ENCODE measurements around the gene TRAM2.

DNA sequence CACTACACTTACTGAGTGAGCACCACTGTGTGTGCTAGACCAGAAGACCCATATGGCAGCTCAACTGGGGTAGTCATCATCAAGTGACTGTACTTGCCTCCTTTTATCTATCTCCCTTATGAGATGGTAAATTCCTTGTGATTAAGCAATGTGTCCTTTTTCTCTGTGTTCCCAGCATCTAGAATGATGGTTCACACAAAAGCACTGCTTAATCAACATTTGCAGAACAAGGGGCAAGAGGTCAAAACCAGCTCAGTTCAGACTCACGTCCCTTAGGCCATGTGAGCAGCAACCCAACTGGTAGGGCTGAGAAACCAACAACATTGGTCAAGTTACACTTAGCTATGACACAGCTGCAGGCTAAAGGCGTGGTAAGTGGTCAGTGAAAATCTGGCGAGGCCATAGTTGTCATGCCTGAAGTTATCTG is 10.0 kb downstream of the TRAM2 start:
- TF ChIP-seq EZH2 (IDR thresholded peaks at IDR 0.05; ENCODE audit: low read length, unreplicated experiment) (no peak), EZH2phosphoT487 (IDR thresholded peaks at IDR 0.05; ENCODE audit: borderline replicate concordance, low read length) (no peak)
- TF ChIP-seq, protein P1, sequence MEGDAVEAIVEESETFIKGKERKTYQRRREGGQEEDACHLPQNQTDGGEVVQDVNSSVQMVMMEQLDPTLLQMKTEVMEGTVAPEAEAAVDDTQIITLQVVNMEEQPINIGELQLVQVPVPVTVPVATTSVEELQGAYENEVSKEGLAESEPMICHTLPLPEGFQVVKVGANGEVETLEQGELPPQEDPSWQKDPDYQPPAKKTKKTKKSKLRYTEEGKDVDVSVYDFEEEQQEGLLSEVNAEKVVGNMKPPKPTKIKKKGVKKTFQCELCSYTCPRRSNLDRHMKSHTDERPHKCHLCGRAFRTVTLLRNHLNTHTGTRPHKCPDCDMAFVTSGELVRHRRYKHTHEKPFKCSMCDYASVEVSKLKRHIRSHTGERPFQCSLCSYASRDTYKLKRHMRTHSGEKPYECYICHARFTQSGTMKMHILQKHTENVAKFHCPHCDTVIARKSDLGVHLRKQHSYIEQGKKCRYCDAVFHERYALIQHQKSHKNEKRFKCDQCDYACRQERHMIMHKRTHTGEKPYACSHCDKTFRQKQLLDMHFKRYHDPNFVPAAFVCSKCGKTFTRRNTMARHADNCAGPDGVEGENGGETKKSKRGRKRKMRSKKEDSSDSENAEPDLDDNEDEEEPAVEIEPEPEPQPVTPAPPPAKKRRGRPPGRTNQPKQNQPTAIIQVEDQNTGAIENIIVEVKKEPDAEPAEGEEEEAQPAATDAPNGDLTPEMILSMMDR (conservative IDR thresholded peaks at IDR 0.05; ENCODE audit: low read depth, low read length), result no peak

Measured in PC-3 (cell line).